NB4 (cell line): Measurements from ENCODE around the gene PRSS1.
"Not testable (repeated sequence)": the region's sequence is repeated elsewhere in the genome, so short reads cannot be mapped to it uniquely, and the experiment has no call there.

ENCODE experiments used
- DNase-seq: peaks from one replicate; pipeline ENCODE4 v3.0.0; 2010; ENCODE audit warnings: low read depth
- H3K4me3 ChIP-seq: one replicate; pipeline ENCODE4 v1.5.1; 2011; ENCODE audit warnings: mild to moderate bottlenecking, low read depth, low read length, moderate library complexity
- CTCF ChIP-seq: IDR thresholded peaks from one replicate; pipeline ENCODE4 v1.5.1; 2012; ENCODE audit warnings: low read depth, low read length
- MAX ChIP-seq: IDR thresholded peaks from 2 replicates; pipeline ENCODE4 v1.6.1; 2011; ENCODE audit warnings: low read depth, low read length
- MYC ChIP-seq: IDR thresholded peaks from 2 replicates; pipeline ENCODE4 v1.6.1; 2011; ENCODE audit warnings: low read depth, low read length
- POLR2A ChIP-seq: IDR thresholded peaks from 2 replicates; pipeline ENCODE4 v1.6.1; 2011; ENCODE audit warnings: mild to moderate bottlenecking; ENCODE audit not compliant: insufficient read length; ENCODE audit errors: extremely low read depth

Gene PRSS1

GRCh38 chr7:142749218-142749993 lies at the start of gene PRSS1:
Gene PRSS1, plus strand, starts transcription at chr7:142749472. Its CDS starts 13 bp downstream, at chr7:142749485.
- no peak for TF ChIP-seq MYC
- no peak for TF ChIP-seq CTCF
- no peak for TF ChIP-seq POLR2A
- no peak for TF ChIP-seq MAX
- DNase-seq, result no peak
- no peak within 1 kb of the TSS for H3K4me3 ChIP-seq

- not testable (repeated sequence) for DNase-seq, H3K4me3 ChIP-seq
Observed at GRCh38 chr7:142700935-142701334, 48.3 kb upstream of the PRSS1 start.

- DNase-seq, result peak; percentile 71
- TF ChIP-seq MYC, result no peak
- TF ChIP-seq POLR2A, result no peak
- TF ChIP-seq MAX, result no peak
- no peak for TF ChIP-seq CTCF
- H3K4me3 ChIP-seq, result no peak overlapping the region
Observed at GRCh38 chr7:142703655-142704305, 45.5 kb upstream of the PRSS1 start.

GRCh38 chr7:142708726-142709125 lies 40.5 kb upstream of the PRSS1 start:
- not testable (repeated sequence) for H3K4me3 ChIP-seq, DNase-seq

GRCh38 chr7:142709921-142710320 lies 39.4 kb upstream of the PRSS1 start:
- TF ChIP-seq MAX (no peak), CTCF (no peak), POLR2A (no peak), MYC (no peak)
- no peak for DNase-seq
- no peak overlapping the region for H3K4me3 ChIP-seq

GRCh38 chr7:142711196-142711595 lies 38.1 kb upstream of the PRSS1 start:
- DNase-seq, result no peak
- no peak overlapping the region for H3K4me3 ChIP-seq
- TF ChIP-seq POLR2A (no peak), MYC (no peak), MAX (no peak), CTCF (no peak)
